Muscle of leg (tissue), 16 donors: Measurements from ENCODE around the gene BTBD7. TPM values are rescaled to one million over a fixed set of nuclear protein-coding genes. Genes with fewer than 3 reads are reported as not detected.
A peak's percentile ranks its signal among the peaks of the same experiment; 100 is the strongest.
"Not testable (repeated sequence)": the region's sequence is repeated elsewhere in the genome, so short reads cannot be mapped to it uniquely, and the experiment has no call there.

Source experiments
- DNase-seq: peaks from one replicate; pipeline ENCODE4 v3.0.0; 2013
- H3K27ac ChIP-seq: one replicate; pipeline ENCODE4 v1.5.1; 2013; ENCODE audit warnings: mild to moderate bottlenecking, low read length, control low read depth
- H3K27me3 ChIP-seq: one replicate; pipeline ENCODE4 v1.6.1; 2013; ENCODE audit warnings: low read length; ENCODE audit not compliant: control insufficient read depth, insufficient read depth
- H3K36me3 ChIP-seq: one replicate; pipeline ENCODE4 v1.6.1; 2013; ENCODE audit warnings: low read length; ENCODE audit not compliant: control insufficient read depth, insufficient read depth
- H3K4me1 ChIP-seq: one replicate; pipeline ENCODE4 v1.6.1; 2013; ENCODE audit warnings: low read length; ENCODE audit not compliant: control insufficient read depth, insufficient read depth
- H3K4me3 ChIP-seq: one replicate; pipeline ENCODE4 v1.5.1; 2013; ENCODE audit warnings: low read length, control low read depth
- H3K9me3 ChIP-seq: replicated peaks from 2 replicates; pipeline ENCODE4 v1.6.1; 2013; ENCODE audit warnings: low read depth, low read length; ENCODE audit not compliant: control insufficient read depth
- WGBS: methylation state at CpG from one replicate; pipeline ENCODE4 v1.1.5; 2013; ENCODE audit warnings: missing lambda C conversion rate; ENCODE audit not compliant: insufficient coverage; 5-methylcytosine and 5-hydroxymethylcytosine counted together
- long read RNA-seq, 11 donors: transcript quantifications; one replicate each; lab custom pipeline, GENCODE V29; 2026
- polyA plus RNA-seq, 8 donors: library from polyadenylated mRNA; unstranded; fragments of 120-200 nt; gene quantifications; one replicate each; pipeline versions ENCODE4 v1.2.1 to v1.2.3, GENCODE V29; 2013; ENCODE audit warnings: inconsistent platforms in 1 of 8, low replicate concordance in 1 of 8; ENCODE audit not compliant: insufficient read length in 8 of 8, insufficient read depth in 1 of 8
- total RNA-seq: library from RNA; stranded (reverse); fragments of 120-200 nt; gene quantifications from one replicate; pipeline ENCODE4 v1.2.4, GENCODE V29; 2013

Gene BTBD7, protein sequence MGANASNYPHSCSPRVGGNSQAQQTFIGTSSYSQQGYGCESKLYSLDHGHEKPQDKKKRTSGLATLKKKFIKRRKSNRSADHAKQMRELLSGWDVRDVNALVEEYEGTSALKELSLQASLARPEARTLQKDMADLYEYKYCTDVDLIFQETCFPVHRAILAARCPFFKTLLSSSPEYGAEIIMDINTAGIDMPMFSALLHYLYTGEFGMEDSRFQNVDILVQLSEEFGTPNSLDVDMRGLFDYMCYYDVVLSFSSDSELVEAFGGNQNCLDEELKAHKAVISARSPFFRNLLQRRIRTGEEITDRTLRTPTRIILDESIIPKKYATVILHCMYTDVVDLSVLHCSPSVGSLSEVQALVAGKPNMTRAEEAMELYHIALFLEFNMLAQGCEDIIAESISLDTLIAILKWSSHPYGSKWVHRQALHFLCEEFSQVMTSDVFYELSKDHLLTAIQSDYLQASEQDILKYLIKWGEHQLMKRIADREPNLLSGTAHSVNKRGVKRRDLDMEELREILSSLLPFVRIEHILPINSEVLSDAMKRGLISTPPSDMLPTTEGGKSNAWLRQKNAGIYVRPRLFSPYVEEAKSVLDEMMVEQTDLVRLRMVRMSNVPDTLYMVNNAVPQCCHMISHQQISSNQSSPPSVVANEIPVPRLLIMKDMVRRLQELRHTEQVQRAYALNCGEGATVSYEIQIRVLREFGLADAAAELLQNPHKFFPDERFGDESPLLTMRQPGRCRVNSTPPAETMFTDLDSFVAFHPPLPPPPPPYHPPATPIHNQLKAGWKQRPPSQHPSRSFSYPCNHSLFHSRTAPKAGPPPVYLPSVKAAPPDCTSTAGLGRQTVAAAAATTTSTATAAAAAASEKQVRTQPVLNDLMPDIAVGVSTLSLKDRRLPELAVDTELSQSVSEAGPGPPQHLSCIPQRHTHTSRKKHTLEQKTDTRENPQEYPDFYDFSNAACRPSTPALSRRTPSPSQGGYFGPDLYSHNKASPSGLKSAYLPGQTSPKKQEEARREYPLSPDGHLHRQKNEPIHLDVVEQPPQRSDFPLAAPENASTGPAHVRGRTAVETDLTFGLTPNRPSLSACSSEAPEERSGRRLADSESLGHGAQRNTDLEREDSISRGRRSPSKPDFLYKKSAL
- total RNA-seq = 18.9 TPM
- polyA plus RNA-seq = 10 to 100 TPM; 17.2 to 27.2 (median 20.6) TPM
- long read RNA-seq, donor 1, full-length matches to known transcripts = 2 of 2 reads
- long read RNA-seq, donor 1, partial matches to known transcripts = 0 of 2 reads
- long read RNA-seq, donor 1, other reads (novel, unspliced or antisense) = 0 of 2 reads
- long read RNA-seq, donor 2 = 0 reads
- long read RNA-seq, donor 3, full-length matches to known transcripts = 4 of 4 reads
- long read RNA-seq, donor 3, partial matches to known transcripts = 0 of 4 reads
- long read RNA-seq, donor 3, other reads (novel, unspliced or antisense) = 0 of 4 reads
- long read RNA-seq, donor 4 = 0 reads
- long read RNA-seq, donor 5, full-length matches to known transcripts = 1 of 1 reads
- long read RNA-seq, donor 5, partial matches to known transcripts = 0 of 1 reads
- long read RNA-seq, donor 5, other reads (novel, unspliced or antisense) = 0 of 1 reads
- long read RNA-seq, donor 6, full-length matches to known transcripts = 2 of 2 reads
- long read RNA-seq, donor 6, partial matches to known transcripts = 0 of 2 reads
- long read RNA-seq, donor 6, other reads (novel, unspliced or antisense) = 0 of 2 reads
- long read RNA-seq, donor 7, full-length matches to known transcripts = 4 of 10 reads
- long read RNA-seq, donor 7, partial matches to known transcripts = 6 of 10 reads
- long read RNA-seq, donor 7, other reads (novel, unspliced or antisense) = 0 of 10 reads
- long read RNA-seq, donor 8, full-length matches to known transcripts = 1 of 1 reads
- long read RNA-seq, donor 8, partial matches to known transcripts = 0 of 1 reads
- long read RNA-seq, donor 8, other reads (novel, unspliced or antisense) = 0 of 1 reads
- long read RNA-seq, donor 9 = 0 reads
- long read RNA-seq, donor 10, full-length matches to known transcripts = 4 of 4 reads
- long read RNA-seq, donor 10, partial matches to known transcripts = 0 of 4 reads
- long read RNA-seq, donor 10, other reads (novel, unspliced or antisense) = 0 of 4 reads
- long read RNA-seq, donor 11 = 0 reads

DNA sequence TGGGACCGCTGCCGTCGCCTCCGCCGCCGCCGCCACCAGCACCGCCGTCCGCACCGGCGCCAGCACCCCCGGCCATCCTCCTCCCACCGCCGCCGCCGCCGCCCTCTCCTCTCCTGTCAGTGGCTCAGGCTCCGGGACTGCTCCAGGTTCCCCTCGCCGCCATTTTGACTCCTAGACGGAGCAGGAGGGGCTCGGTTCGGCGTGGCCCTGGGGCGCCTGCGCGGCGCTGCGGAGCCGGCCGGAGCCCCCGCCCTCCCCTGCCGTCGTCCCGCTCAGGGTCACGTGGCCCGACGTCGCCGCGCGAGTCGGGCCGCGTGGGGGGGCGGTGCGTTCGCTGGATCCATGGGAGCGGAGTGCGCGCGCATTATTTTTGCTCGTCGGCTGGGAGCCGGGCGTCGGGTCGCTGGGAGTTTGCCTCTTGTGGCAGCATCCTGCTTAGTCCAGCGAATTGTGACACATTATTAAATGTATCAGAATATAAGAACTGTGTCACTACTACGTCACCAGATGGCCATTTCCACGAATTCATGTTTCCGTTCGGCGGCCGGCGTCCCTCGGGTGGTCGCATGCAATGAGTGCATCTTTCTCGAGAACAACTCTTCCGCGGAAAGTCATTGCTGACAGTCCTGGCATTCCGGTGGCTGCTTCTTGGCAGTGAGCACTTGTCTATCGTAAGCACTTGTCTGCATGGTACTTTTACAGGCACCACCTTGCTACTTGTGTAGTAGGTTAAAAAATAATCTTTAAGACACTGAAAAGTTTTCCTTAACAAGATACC lies at the start of gene BTBD7:
TSS of gene BTBD7 (minus strand) at position 184 of the 778 bp plus-strand sequence. CDS start 36,985 bp downstream, outside the sequence.
- Histone ChIP-seq H3K9me3 (peaks cover 6% of the 10 kb centered on the region), H3K4me3 (peak within 1 kb of the TSS; percentile 63), H3K4me1 (peaks cover 12% of the 10 kb centered on the region), H3K36me3 (no peaks in the 10 kb centered on the region), H3K27ac (peak within 1 kb of the TSS; percentile 92), H3K27me3 (no peaks in the 10 kb centered on the region)
- DNase-seq = peak; percentile 98
- 0% methylated on average over 58 of the region's 74 CpGs for WGBS

DNA sequence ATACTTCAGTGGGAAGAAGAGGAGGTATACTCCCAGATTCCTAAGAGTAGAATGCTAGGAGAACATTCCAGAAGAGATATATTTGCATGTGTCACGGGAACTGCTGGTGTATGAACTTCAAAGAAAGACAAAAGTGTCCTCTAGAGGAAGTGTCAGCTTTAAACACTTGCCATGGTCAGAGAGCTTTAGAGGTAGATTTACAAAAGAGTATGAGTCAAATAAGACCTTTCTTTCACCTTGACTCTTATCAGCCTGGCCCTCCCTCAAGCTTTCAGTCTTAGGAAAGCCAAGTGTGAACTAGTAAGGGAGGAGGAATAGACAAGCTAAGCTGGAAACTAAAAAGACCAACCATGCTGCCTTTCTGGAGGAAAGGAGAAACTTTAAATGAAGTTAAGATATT lies 48.8 kb upstream of the BTBD7 start:
- no peak overlapping the region for H3K27ac ChIP-seq
- H3K4me3 ChIP-seq = no peak overlapping the region
- H3K4me1 ChIP-seq = no peaks in the 10 kb centered on the region
- WGBS = no CpG with 5 or more reads among the region's 1 CpG
- H3K9me3 ChIP-seq = no peaks in the 10 kb centered on the region
- DNase-seq = no peak
- H3K36me3 ChIP-seq = no peaks in the 10 kb centered on the region
- H3K27me3 ChIP-seq = no peaks in the 10 kb centered on the region

DNA sequence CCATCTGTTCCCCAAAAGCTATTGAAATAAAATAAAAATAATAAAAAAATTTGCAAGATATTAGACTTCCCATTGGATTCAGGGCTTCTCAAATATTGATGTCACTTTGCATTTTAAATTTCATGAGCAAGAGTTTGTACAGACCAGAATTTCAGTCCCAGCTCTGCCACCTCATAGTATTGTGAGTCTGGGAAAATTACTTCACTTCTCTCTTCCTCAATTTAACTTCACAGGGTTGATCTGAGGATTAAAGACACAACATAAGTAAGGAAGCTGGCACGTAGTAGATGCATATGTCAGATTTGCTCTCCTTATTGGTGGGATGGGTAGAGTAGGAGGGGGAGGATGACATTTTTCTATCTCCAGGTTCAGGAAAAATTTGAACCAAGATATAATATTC lies 47.0 kb upstream of the BTBD7 start:
- Histone ChIP-seq H3K4me3 (no peak overlapping the region), H3K9me3 (no peaks in the 10 kb centered on the region), H3K4me1 (no peaks in the 10 kb centered on the region), H3K36me3 (no peaks in the 10 kb centered on the region), H3K27ac (no peak overlapping the region), H3K27me3 (no peaks in the 10 kb centered on the region)
- no CpG with 5 or more reads among the region's 1 CpG for WGBS
- peak; percentile 2 for DNase-seq

- peak; percentile 1 for DNase-seq
- Histone ChIP-seq H3K4me1 (no peaks in the 10 kb centered on the region), H3K36me3 (no peaks in the 10 kb centered on the region), H3K27me3 (no peaks in the 10 kb centered on the region), H3K4me3 (no peak overlapping the region), H3K9me3 (no peaks in the 10 kb centered on the region), H3K27ac (no peak overlapping the region)
- WGBS = no CpG with 5 or more reads among the region's 6 CpGs
Observed at GRCh38 chr14:93375673-93376156, 42.9 kb upstream of the BTBD7 start.

DNA sequence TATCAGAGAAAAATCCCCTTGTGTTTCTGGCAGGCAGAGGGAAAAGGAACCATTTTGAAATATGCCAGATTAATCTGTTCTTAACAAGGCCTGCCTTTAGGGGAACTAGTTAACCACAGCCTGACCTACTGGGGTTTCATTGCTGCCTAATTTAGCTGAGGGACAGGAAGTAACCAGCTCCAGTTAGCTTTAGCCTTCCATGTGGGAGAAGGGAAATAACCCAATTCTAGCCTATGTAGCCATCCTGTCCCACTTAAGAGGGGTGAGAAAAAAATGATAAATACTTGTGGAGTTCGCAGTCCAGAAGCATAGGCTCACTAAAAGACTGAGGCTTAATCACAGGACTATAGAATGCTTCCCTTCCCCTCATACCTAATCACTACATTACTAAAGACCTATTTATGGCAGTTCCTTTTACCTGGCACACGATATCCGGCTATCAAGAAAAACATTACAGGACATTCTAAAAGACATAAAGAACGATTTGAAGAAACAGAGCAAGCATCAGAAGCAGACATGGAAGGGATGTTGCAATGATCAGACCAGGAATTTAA lies 37.0 kb upstream of the BTBD7 start:
- Histone ChIP-seq H3K27ac (no peak overlapping the region), H3K4me3 (no peak overlapping the region), H3K36me3 (no peaks in the 10 kb centered on the region), H3K9me3 (no peaks in the 10 kb centered on the region), H3K27me3 (no peaks in the 10 kb centered on the region), H3K4me1 (no peaks in the 10 kb centered on the region)
- DNase-seq = peak; percentile 27
- no CpG with 5 or more reads among the region's 4 CpGs for WGBS

DNA sequence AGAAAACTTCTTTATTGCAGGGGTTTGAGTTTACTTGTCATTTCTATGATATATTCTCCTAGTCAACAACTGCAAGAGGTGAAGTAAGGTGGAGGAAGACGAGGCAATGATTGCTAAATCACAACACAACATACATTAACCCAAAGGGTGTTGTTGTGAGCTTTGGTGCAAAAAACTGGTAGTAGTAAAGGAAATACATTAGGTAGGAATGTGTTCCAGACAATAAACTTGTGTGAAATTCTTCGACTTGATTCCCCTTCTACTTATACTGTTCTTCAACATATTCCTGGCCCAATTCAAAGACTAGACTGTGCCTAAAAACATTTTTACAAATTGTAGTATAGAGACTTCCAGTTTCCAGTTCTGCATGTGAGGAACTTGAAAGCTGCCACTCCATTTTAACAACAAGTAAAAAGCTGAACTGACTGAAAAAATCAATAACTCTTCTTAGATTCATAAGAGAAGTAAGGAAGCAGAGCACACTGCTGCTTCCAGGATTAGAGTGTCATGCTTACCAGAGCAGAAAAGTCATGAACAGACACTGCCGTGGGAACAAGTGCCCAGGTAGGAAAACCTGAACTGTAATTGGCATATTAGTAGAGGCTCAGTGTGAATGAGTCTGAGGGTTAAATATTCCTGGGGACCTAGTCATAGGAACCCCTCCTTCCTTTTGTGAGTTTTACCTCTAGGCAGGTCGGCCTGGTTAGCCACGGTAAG lies 36.3 kb upstream of the BTBD7 start:
- no peak overlapping the region for H3K27ac ChIP-seq
- 73% methylated on average over 2 of the region's 5 CpGs for WGBS
- peak; percentile 20 for DNase-seq

DNA sequence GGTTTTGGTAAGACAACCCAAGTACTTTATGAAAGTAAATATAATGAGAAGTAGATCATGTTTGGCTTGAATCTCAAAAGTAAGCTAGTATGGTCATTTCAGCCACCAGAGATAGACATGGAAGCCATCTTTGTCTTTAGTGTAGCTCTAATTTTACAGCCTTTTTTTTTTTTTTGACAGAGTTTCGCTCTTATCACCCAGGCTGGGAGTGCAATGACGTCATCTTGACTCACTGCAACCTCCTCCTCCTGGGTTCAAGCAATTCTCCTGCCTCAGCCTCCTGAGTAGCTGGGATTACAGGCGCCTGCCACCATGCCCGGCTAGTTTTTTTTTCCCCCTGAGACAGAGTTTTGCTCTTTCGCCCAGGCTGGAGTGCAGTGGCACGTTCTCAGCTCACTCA lies 22.0 kb upstream of the BTBD7 start:
- WGBS = 87% methylated on average over 5 of the region's 6 CpGs

More for the DNA sequence above, 36.3 kb upstream of the BTBD7 start:
- Histone ChIP-seq H3K9me3 (no peaks in the 10 kb centered on the region), H3K27me3 (no peaks in the 10 kb centered on the region), H3K36me3 (no peaks in the 10 kb centered on the region), H3K4me1 (no peaks in the 10 kb centered on the region), H3K4me3 (no peak overlapping the region)

More for the DNA sequence above, 22.0 kb upstream of the BTBD7 start:
- not testable (repeated sequence) for H3K27ac ChIP-seq, DNase-seq, H3K36me3 ChIP-seq, H3K4me3 ChIP-seq, H3K9me3 ChIP-seq, H3K27me3 ChIP-seq, H3K4me1 ChIP-seq
